HG03521 (cell line): Measurements from ENCODE around the gene SLC26A8.
"Not testable (repeated sequence)": the region's sequence is repeated elsewhere in the genome, so short reads cannot be mapped to it uniquely, and the experiment has no call there.

ENCODE experiments used
- ATAC-seq: cut with Tn5 transposase; IDR thresholded peaks from one replicate; pipeline ENCODE4 v1.9.1; 2021; ENCODE audit warnings: mild to moderate bottlenecking, moderate library complexity; ENCODE audit not compliant: unreplicated experiment

Gene SLC26A8

DNA sequence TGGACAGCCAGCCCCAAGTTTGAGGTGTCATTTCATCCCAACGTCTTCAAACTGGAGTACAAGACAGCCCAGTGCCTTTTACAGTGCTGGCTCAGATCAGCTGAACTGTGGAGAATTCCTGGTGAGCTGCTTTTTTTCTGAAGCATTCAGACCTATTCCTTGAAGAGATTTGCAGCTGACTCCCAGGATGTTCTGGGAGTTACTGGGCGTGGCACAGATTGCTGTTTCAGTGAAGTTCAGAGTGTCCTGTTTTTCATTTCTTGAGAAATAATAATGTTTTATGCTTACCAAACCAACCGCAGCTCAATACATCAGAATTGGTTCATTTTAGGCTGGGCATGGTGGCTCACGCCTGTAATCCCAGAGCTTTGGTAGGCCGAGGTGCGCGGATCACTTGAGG lies 70.1 kb downstream of the SLC26A8 start:
- no peak for ATAC-seq

GRCh38 chr6:35948725-35949124 lies 75.7 kb downstream of the SLC26A8 start:
- no peak for ATAC-seq

DNA sequence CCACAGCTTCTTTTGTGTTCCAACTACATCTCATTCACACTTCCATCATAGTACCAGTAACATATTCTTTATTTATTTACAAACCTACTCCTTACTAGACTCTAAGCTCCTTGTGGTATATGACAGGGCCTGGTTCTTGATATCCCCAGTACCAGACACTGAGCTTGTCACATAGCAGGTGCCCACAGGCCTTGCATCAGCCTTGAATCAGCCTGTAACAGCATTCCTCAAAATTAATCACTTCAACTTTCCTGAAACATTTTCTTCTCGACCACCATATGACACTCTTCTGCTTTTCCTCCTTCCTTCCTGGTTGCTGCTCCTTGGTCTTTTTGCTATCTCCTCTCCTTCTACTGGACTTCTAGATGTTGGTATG lies 78.8 kb downstream of the SLC26A8 start:
- no peak for ATAC-seq

- no peak for ATAC-seq
Measured at GRCh38 chr6:35943390-35943789, 81.1 kb downstream of the SLC26A8 start.

DNA sequence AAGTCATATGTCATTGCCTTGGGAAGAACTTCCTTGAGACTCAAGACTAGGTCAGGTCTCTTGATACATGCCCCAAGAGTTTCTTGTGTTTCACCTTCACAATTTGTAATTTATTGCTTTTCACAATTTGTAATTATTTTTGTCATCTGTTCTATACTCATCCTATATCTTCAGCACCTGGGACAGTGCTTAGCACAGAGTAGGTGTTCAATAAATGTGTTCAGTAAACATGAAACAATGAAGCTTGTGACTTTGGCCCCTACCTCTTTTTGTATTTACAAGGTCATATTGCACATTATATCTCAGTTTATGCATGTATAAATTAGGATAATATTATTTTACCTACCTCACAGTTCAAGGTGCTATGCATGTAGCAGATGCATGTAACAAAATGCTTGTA lies 82.1 kb downstream of the SLC26A8 start:
- ATAC-seq = no peak

DNA sequence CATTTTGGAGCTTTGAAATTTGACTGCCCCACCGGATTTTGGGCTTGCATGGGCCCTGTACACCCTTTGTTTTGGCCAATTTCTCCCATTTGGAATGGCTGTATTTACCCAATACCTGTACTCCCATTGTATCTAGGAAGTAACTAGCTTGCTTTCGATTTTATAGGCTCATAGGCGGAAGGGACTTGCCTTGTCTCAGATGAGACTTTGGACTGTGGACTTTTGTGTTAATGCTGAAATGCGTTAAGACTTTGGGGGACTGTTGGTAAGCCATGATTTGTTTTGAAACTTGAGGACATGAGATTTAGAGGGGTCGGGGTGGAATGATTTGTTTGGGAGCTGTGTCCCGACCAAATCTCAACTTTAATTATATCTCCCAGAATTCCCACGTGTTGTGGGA lies 83.3 kb downstream of the SLC26A8 start:
- ATAC-seq = not testable (repeated sequence)

DNA sequence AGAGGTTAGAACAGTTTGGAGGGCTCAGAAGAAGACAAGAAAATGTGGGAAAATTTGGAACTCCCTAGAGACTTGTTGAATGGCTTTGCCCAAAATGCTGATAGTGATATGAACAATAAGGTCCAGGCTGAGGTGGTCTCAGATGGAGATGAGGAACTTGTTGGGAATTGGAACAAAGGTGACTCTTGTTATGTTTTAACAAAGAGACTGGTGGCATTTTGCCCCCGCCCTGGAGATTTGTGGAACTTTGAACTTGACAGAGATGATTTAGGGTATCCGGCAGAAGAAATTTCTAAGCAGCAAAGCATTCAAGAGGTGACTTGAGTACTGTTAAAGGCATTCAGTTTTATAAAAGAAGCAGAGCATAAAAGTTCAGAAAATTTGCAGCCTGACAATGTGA lies 84.4 kb downstream of the SLC26A8 start:
- not testable (repeated sequence) for ATAC-seq

- ATAC-seq = not testable (repeated sequence)
Measured at GRCh38 chr6:35939259-35939658, 85.2 kb downstream of the SLC26A8 start.

- no peak for ATAC-seq
Measured at GRCh38 chr6:35936681-35937359, 87.6 kb downstream of the SLC26A8 start.

DNA sequence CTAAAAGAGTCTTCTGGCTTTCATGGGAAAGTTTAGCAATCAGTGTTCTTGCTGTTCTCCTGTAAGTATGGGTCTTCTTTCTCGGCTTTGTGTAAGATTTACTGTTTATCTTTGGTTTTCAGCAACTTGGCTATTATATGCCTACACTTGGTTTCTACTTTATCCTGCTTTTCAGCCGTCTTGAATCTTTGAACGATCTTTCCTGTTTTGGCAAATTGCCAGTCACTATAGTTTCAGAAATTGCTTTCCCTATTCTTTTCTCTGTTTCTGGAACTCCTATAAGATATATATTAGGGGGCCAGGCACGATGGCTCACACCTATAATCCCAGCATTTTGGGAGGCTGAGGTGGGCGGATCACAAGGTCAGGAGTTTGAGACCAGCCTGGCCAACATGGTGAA lies 89.0 kb downstream of the SLC26A8 start:
- no peak for ATAC-seq

DNA sequence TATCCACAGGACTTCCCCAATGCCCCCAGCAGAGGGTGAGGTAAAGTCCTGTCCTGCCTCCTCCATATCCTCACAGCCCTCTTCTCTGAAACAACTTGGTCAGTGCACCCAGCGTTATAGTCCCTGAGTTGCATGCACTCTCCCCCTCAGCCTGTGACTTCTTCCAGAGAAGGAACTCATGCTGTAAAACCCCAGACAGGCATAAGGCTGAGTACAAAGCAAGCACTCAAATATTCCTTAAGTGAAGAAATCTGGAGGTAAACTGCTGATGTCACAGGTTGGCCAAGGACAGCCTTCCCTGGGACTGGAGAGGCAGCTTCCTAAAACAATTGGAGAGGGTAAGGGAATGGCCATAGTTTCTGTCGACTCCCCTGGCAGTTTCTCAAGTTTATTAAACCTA lies 90.6 kb downstream of the SLC26A8 start:
- ATAC-seq = no peak

- ATAC-seq = not testable (repeated sequence)
Measured at GRCh38 chr6:35931873-35932272, 92.6 kb downstream of the SLC26A8 start.

DNA sequence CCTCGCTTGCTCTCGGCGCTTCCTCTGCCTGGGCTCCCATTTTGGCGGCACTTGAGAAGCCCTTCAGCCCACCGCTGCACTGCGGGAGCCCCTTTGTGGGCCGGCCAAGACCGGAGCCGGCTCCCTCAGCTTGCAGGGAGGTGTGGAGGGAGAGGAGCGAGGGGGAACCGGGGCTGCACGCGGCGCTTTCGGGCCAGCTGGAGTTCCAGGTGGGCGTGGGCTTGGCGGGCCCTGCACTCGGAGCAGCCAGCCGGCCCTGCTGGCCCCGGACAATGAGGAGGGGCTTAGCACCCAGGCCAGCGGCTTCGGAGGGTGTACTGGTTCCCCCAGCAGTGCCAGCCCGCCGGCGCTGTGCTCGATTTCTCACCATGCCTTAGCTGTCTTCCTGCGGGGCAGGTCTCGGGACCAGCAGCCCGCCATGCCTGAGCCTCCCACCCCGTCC lies 93.3 kb downstream of the SLC26A8 start:
- ATAC-seq = no peak

- no peak for ATAC-seq
Measured at GRCh38 chr6:35929601-35930000, 94.8 kb downstream of the SLC26A8 start.

GRCh38 chr6:35926509-35927215 lies 97.8 kb downstream of the SLC26A8 start:
- no peak for ATAC-seq

GRCh38 chr6:35925961-35926360 lies 98.5 kb downstream of the SLC26A8 start:
- no peak for ATAC-seq

DNA sequence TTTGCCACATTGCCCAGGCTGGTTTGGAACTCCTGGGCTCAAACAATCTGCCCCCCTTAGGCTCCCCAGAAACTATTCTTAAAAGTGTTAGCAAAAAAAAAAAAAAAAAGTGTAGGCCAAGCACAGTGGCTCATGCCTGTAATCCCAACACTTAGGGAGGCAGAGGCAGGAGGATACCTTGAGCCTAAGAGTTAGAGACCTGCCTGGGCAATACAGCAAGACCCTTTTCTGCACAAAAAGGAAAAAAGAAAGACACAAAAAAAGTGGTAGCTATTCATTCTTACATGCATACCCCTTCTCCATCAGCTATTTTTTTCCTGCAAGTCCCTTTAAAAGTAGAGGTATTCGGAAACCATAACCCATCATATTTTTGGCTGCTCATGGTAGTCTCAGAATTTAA lies 100.3 kb downstream of the SLC26A8 start:
- no peak for ATAC-seq

DNA sequence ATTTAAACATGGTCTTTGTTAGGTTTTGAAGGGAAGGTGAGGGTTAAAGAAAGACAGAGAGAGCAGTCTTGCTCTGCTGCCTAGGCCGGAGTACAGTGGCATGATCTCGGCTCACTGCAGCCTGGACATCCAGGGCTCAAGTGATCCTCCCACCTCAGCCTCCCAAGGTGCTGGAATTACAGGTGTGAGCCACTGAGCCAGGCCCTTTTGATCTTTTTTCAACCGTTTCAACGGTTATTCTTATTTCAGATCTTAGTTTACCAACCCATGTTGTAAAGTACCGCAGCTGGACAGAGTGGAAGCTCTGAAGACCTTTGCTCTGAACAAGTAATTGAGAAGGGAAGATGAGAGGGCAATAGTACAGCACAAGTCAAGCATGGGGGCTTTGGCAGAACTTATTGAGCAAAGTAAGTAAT lies 102.3 kb downstream of the SLC26A8 start:
- no peak for ATAC-seq

GRCh38 chr6:35920793-35921732 lies 103.4 kb downstream of the SLC26A8 start, which contains the start of gene SRPK1:
SRPK1 (minus strand) TSS chr6:35921098; CDS start chr6:35921056, 42 bp downstream.
- peak; percentile 83 for ATAC-seq

DNA sequence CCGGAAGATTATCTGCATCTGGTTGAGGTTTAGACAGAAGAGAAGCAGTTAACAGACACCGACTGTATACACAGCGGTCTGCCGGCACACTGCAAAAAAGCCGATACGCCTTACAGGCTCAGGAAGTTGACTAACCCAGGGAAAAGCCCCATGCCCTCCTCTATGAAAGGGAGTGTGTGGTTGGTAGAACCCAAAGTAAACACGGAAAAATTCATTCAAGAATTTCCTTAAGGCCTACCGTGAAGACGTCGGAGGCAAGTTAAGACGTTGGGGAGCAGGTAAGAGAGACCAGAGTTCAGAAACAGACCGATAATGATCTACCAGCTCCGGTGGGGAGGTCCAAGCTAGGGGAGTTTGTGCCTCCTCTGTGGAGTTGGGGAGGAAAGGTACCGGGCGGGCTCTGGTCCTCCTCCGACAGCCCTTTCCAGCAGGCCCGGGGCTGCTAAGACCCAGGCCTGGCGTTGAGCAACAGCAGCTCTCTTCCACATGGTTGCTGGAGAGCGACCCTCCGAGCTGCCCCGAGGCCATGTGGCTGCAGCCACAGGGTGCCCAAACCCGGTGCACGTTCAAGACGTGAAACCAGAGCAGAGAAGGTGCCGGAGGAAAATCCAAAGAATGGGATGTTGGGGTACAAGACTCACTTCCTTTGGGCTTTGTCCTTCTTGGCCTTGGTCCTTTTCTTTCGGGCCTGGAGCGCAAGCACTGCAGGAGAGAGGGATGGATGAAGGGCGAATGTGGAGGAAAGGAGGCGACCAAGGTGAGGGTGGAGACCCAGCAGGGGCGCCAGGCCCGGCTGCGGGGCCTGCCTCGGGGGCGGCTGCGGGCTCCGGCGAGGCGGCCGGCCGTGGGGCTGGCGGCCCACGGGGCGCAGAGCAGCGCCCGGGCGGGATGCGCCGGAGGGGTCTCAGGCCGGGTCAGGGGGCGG lies 104.4 kb downstream of the SLC26A8 start:
- peak; percentile 24 for ATAC-seq
